HG03280 (cell line): ENCODE results near the gene EFS.
"Not testable (repeated sequence)": the region's sequence is repeated elsewhere in the genome, so short reads cannot be mapped to it uniquely, and the experiment has no call there.

ENCODE experiments used
- ATAC-seq: cut with Tn5 transposase; IDR thresholded peaks from one replicate; pipeline ENCODE4 v1.9.1; 2021; ENCODE audit warnings: mild to moderate bottlenecking, moderate library complexity; ENCODE audit not compliant: unreplicated experiment

The EFS gene

DNA sequence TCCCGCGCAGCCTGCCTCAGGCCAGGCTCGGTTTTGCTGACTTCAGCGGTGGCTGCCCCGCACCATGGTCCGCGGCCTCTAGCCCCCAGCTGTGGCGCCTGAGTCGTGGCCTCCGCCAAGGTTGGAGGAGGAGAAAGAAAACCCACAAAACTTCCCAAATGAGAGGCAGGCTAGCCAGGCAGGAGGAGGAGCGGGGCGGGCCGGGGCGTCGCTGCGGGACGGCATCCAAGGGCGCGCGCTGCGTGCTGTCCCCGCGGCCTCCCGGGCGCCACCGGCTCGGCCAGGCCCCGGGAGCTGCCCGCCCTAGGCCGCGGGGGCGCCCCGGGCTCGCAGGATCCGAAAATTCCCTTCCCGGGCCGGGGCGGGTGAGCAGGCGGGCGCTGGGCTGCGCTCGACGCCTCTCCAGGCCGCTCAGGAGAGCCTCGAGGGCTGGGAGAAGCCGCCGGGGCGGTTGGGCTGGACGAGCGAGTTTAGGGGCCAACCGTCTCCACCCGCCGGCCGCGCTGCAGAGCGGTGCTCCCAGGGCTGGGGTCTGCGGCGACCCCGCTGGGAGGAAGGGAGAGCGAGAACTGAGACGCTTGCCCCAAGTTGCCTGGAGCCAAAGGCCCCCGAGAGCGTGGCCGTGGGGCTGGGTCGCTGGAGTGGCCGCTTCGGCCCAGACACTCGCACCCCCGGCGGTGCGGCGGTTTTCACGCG, at the start of gene EFS:
EFS (minus strand) TSS at position 137 of the 696 bp plus-strand sequence. CDS start 147 bp downstream, outside the sequence.
- ATAC-seq, result no peak

DNA sequence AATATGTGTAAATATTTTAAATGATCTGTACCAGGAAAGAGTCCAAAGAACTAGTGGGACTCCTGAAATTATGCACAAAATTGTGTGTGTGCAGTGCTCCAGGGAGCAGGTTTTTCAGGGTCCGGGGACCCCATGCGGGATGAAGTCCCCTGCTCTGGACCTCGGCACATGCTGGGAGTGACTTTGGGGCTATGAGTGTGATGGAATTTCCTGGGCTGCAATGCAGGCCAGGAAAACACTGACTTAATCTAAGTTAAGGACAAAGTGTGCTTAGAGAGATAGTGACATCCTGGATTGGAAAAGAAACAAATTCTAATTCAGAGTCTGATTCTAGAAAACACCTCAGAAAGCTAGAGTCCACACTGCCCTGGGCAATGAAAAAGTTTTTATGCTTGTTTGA, 49.3 kb upstream of the EFS start:
- ATAC-seq, result no peak

DNA sequence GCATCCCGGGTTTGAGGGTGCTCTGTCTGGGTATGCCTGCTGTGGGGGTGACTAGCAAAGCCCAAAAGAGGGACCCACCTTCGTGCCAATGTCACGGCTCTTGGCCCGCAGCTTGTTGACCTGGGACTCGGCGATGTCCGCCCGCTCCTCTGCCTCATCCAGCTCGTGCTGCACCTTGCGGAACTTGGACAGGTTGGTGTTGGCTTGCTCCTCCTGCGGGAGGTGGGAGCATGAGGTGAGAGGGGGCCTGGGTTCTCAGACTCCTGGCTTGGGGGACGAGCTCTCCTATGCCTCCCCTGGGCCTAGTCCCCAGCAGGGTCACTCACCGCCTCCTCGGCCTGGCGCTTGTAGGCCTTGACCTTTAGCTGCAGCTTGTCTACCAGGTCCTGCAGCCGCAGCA, 48.7 kb upstream of the EFS start:
- no peak for ATAC-seq

DNA sequence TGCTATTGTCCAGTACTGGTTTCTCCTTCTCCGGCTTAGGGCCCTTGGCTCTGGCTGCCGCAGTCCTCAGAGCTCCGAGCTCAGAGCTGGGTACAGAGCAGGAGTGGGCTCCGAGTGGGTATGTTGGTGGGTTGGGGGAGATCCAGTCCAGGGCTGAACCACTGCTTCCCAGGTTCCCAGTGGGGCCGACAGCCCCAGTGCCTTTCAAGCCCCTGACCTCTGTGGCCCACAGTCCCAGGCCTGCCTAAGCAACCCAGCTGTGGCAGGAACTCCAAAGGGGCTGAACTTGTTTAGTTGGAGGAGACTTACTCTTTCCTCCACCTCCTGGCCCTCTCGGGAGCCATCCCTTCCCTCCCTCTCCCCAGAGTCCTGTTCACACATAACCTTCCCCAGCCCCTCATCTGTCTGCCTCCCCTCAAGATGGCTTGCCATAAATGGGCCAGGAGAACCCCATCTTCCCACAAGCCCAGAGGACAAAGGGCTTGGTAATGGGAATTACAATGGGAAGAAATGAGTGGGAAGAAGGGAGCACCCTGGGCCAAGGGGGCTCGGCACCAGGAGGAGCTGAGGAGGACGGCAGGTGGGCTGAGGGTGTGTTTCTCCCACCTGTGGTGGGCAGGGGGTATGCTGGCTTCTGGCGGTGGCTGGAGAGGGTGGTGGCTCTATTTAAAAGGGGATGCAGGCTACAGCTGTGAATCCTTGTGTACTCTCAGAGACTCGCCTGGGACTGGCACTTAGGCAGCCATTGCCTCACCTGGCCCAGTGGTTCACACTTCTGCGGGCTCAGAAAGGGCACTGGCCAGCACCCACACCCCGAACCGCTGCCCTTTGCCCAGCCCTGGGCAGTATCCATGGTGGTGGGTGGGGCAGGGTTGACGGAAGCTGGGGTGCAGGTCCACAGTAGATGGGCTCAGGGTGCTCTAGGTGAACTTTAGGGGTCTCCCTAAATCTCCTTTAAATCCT, 46.9 kb upstream of the EFS start:
- no peak for ATAC-seq

DNA sequence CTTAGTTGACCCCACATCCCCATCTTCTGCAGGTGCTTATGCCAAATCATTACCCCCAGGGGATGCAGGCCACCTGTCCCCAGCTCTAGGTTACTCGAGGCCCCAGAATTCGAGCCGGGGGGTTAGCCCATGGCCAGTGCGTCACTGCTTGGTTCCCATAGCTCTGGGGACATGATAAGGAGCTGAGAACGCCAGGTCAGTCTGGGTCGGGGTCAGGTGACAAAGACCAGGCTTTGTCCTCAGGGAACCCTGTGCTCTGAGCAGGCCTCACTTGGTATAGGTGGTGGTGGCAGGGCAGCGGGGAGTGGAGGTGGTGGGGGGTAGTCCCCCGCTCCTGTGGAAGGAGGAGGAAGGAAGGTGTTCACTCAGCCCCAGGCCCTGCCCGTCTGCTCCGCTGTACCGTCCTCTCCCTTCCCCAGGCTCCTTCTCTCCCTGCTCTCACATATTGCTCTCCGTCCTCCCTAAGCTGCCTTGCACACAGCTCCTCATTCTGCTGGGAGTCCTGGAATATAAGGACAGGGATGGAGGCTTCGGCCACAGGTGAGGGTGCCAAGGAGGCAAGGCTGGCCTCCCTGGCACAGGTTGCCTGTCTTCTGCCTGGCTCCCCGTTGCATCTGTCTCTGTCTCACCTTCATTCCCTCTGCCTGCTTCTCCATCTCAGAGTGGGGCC, 45.1 kb upstream of the EFS start:
- ATAC-seq, result no peak

DNA sequence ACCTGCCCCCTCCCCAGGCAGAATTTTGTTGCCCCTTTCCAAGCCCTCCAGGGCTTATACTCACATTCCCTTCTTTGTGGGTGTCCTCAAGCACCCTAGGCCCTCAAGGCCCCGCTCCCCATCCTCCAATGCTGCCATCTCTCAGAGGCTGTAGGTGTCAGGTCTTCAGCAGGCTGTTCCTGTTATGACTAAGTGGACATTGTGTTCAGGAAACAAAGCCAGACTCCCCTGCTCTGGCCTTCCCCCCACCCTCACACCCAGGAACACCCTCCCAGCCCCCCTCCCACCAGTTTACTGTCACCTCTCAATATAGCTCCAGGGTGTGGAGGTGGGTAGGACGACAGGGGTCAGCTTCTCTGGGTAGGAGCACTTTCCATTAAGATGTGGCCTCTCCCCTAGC, 44.5 kb upstream of the EFS start:
- no peak for ATAC-seq

DNA sequence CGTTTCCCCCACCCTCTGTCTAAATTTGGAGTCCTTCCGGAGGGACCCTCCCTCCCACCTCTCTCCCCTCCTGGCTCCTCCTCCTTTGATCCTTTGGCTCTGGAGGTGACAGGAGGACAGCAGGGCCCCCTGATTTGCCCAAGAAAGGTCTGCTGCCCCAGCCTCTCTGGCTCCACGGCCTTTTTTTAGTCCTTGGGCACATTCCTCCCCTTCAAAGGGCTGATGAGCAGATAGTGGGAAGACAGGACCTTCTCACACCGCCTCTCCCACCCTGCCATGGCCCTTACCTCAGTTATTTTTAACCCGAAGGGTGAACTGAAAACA, 43.3 kb upstream of the EFS start:
- ATAC-seq, result no peak

GRCh38 chr14:23407516-23408306, 42.7 kb upstream of the EFS start, which contains the start of gene MYH6:
Gene MYH6, minus strand, starts transcription at chr14:23408273. Its CDS starts 1,050 bp downstream, at chr14:23407223.
- no peak for ATAC-seq

GRCh38 chr14:23406725-23407355, 41.9 kb upstream of the EFS start:
- ATAC-seq, result no peak

- no peak for ATAC-seq
Measured at GRCh38 chr14:23406244-23406643, 41.3 kb upstream of the EFS start.

GRCh38 chr14:23405516-23406025, 40.6 kb upstream of the EFS start:
- no peak for ATAC-seq

DNA sequence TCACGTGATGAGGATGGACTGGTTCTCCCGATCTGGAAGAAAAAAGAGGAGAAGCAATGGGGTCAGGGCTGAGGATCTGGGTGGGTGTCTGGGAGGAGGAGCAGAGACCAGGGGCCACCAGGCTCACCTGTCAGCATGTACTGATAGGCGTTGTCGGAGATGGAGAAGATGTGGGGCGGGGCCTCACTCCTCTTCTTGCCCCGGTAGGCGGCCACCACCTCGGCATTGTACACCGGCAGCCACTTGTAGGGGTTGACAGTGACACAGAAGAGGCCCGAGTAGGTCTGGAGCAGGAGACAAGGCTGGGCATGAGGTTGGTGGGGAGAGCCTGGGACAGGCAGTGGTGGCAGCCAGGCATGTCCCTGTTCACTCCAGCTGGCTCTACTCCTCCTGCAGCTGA, 40.1 kb upstream of the EFS start:
- ATAC-seq, result no peak

GRCh38 chr14:23404331-23404900, 39.4 kb upstream of the EFS start:
- no peak for ATAC-seq

DNA sequence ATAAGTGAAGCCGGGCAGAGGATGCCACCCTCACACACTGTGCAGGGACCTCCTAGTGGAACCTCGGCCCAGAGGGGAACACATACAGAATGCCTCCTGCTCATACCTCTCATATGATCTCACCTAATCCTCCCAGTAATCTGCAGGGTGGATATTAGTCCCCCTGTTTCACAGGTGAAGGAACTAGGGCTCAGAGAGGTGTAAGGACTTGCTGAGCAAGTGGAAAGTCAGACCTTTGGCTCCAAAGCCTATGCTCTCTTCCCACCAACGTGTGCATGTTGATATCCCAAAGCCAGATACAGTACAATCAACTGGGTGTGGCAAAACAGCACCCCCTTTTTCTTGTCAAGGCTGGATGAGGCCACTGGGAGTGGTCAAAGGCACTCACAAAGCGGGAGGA, 38.9 kb upstream of the EFS start:
- no peak for ATAC-seq

GRCh38 chr14:23403139-23403438, 38.1 kb upstream of the EFS start:
- ATAC-seq, result no peak

DNA sequence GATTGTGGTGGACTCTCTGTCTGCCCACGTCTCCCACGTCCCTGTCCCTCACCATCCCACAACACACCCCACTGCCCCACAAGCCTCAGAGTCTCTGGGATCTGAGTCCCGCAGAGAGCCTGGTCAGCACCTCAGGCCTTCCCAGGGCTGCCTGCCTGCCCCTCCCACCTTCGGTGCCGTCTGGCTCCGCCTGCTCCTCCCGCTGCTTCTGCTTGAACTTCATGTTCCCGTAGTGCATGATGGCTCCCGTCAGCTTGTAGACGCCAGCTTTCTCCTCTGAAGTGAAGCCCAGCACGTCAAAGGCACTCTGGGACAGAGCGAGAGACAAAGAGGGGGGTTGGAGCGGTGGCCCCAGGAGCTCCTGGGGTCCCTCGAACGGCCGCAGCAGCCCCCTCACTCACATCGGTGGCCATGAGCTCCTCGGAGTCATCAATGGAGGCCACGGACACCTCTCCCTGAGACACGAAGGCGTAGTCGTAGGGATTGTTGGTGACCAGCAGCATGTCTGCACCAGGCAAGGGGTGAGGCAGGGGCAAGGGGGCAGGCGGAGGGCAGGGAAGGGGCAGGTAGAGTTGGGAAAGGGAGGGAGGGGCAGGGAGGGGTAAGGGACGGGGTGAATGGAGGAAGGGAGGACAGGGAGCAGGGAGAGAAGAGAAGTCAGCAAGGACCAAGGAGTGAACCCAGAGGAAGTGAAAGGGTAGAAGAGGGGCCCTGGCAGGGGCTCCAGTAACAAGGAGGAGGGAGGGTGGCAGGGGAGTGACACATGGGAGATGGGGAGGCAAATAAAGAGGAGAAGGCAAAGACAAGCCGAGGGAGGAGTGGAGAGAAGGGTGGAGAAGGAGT, 37.5 kb upstream of the EFS start:
- ATAC-seq, result no peak

- no peak for ATAC-seq
Measured at GRCh38 chr14:23401291-23401690, 36.3 kb upstream of the EFS start.

DNA sequence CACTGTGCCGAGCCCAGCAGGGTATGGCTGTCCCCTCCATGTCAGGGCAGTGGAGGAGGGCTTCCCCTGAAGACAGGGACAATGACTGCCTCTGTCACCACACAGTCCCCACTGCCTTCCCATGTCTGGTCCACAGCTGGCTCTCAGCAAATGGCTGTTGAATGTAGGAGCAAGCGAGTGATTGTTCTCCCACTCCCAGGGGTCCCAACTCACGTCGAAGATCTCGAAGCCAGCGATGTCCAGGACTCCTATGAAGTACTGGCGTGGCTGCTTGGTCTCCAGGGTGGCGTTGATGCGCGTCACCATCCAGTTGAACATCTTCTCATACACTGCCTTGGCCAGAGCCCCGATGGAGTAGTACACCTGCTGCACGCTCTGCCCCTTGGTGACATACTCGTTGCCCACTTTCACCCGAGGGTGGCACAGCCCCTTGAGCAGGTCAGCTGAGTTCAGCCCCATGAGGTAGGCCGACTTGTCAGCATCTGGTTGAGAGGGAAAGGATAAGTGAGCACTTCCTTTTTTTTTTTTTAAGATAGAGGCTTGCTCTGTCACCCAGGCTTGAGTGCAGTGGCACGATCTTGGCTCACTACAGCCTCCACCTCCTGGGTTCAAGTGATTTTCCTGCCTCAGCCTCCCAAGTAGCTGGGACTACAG, 35.7 kb upstream of the EFS start:
- ATAC-seq, result not testable (repeated sequence)

DNA sequence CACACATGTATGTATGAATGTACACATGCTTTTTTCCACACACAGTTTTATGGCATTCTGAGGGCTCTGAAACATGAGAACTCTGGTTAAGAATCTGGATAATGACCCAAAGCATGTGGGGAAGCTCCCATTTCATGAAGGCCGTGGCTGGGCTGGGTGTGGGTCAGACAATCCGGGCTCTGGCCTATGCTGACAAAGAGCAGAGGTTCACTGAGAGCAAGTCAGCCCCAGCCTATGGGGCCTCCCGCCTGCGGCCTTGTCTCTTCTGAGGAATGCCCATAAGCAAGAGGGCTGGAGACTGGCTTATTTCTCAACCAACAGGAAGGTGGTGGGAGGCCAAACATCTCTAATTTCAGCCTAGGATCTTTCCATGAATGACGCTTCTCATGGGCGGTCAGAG, 34.6 kb upstream of the EFS start:
- ATAC-seq, result no peak
